Measurements from ENCODE around the gene TPRA1. TPM values are rescaled to one million over a fixed set of nuclear protein-coding genes. Genes with fewer than 3 reads are reported as not detected.

The TPRA1 gene
- total RNA-seq, 1 experiment from 2014 or later = 36.9 TPM

GRCh38 chr3:127546970-127547733, 43.4 kb downstream of the TPRA1 start:
- no peaks in the 10 kb centered on the region for H3K36me3 ChIP-seq (ENCODE audit: insufficient read depth, low read length)
- no peak for DNase-seq
- no peak overlapping the region for H3K9ac ChIP-seq (ENCODE audit: low read length)
- H3K27me3 ChIP-seq (ENCODE audit: low read length) = no peaks in the 10 kb centered on the region
- H3K4me3 ChIP-seq (ENCODE audit: low read length) = no peak overlapping the region
- H3K9me2 ChIP-seq (replicated peaks; ENCODE audit: insufficient read depth, low read length) = no peaks in the 10 kb centered on the region
- no peak overlapping the region for H2AFZ ChIP-seq (ENCODE audit: low read length)
- no peak overlapping the region for H3K27ac ChIP-seq (ENCODE audit: low read length)
- peaks cover 5% of the 10 kb centered on the region for H3K4me1 ChIP-seq (ENCODE audit: low read length)
- H3K9me3 ChIP-seq (ENCODE audit: low read length) = no peaks in the 10 kb centered on the region
- H3K79me2 ChIP-seq (ENCODE audit: low read length) = no peaks in the 10 kb centered on the region
- no peak overlapping the region for H3K4me2 ChIP-seq (ENCODE audit: low read depth, low read length, poor library complexity, severe bottlenecking)
- no peaks in the 10 kb centered on the region for H4K20me1 ChIP-seq (ENCODE audit: insufficient read depth, low read depth, low read length)

GRCh38 chr3:127546554-127546953, 44.0 kb downstream of the TPRA1 start:
- no peak overlapping the region for H3K9ac ChIP-seq (ENCODE audit: low read length)
- no peak overlapping the region for H3K4me3 ChIP-seq (ENCODE audit: low read length)
- peaks cover 5% of the 10 kb centered on the region for H3K4me1 ChIP-seq (ENCODE audit: low read length)
- no peak overlapping the region for H3K4me2 ChIP-seq (ENCODE audit: low read depth, low read length, poor library complexity, severe bottlenecking)
- no peaks in the 10 kb centered on the region for H3K36me3 ChIP-seq (ENCODE audit: insufficient read depth, low read length)
- no peaks in the 10 kb centered on the region for H3K9me2 ChIP-seq (replicated peaks; ENCODE audit: insufficient read depth, low read length)
- H2AFZ ChIP-seq (ENCODE audit: low read length) = no peak overlapping the region
- no peaks in the 10 kb centered on the region for H3K79me2 ChIP-seq (ENCODE audit: low read length)
- no peaks in the 10 kb centered on the region for H4K20me1 ChIP-seq (ENCODE audit: insufficient read depth, low read depth, low read length)
- H3K27ac ChIP-seq (ENCODE audit: low read length) = no peak overlapping the region
- no peaks in the 10 kb centered on the region for H3K27me3 ChIP-seq (ENCODE audit: low read length)
- DNase-seq = no peak
- H3K9me3 ChIP-seq (ENCODE audit: low read length) = no peaks in the 10 kb centered on the region

DNA sequence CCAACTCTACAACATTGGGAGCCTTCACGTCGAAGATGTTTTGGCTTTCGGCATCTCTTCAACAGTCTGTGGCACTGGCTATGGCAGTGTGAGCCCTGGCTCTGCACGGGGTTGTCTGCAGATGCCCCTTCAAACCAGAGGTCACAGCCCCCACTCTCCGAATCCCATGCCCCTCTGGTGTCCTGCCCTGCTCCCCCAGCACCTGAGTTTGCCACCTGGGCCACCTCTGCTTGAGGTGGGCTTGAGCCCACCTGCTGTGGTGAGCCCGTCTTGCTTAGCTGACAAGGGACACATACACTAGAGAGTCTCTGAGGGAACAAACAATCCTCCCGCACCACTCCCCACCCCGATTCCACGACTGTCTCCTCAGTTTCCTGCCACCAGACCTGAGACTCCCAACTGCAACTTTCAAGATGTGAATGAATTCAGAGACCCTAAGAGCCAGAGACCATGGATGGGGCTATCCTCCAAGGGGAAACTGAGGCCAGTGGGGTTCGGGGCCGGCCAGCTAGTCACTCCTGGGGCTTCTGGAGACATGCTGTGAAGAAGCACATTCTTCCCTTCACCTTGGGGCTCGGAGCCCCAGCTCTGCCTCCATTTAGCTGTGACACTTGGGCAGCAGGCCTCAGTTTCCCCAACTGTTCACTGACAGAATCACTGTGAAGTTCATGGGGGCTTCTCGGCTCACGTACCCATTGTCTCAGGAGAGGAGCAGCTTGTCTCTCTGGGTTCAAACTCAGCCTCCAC, 44.6 kb downstream of the TPRA1 start:
- no peaks in the 10 kb centered on the region for H3K9me2 ChIP-seq (replicated peaks; ENCODE audit: insufficient read depth, low read length)
- H3K4me3 ChIP-seq (ENCODE audit: low read length) = no peak overlapping the region
- no peaks in the 10 kb centered on the region for H4K20me1 ChIP-seq (ENCODE audit: insufficient read depth, low read depth, low read length)

GRCh38 chr3:127545216-127545615, 45.3 kb downstream of the TPRA1 start:
- Histone ChIP-seq H3K9ac (ENCODE audit: low read length) (no peak overlapping the region), H3K27ac (ENCODE audit: low read length) (no peak overlapping the region), H3K79me2 (ENCODE audit: low read length) (no peaks in the 10 kb centered on the region), H3K4me2 (ENCODE audit: low read depth, low read length, poor library complexity, severe bottlenecking) (no peak overlapping the region), H4K20me1 (ENCODE audit: insufficient read depth, low read depth, low read length) (no peaks in the 10 kb centered on the region), H2AFZ (ENCODE audit: low read length) (no peak overlapping the region), H3K36me3 (ENCODE audit: insufficient read depth, low read length) (no peaks in the 10 kb centered on the region), H3K9me3 (ENCODE audit: low read length) (no peaks in the 10 kb centered on the region), H3K4me1 (ENCODE audit: low read length) (peaks cover 5% of the 10 kb centered on the region), H3K9me2 (replicated peaks; ENCODE audit: insufficient read depth, low read length) (no peaks in the 10 kb centered on the region), H3K27me3 (ENCODE audit: low read length) (no peaks in the 10 kb centered on the region), H3K4me3 (ENCODE audit: low read length) (no peak overlapping the region)
- no peak for DNase-seq

More for the DNA sequence above, 44.6 kb downstream of the TPRA1 start:
- Histone ChIP-seq H2AFZ (ENCODE audit: low read length) (no peak overlapping the region), H3K4me1 (ENCODE audit: low read length) (peaks cover 5% of the 10 kb centered on the region), H3K9me3 (ENCODE audit: low read length) (no peaks in the 10 kb centered on the region), H3K36me3 (ENCODE audit: insufficient read depth, low read length) (no peaks in the 10 kb centered on the region), H3K27ac (ENCODE audit: low read length) (no peak overlapping the region), H3K27me3 (ENCODE audit: low read length) (no peaks in the 10 kb centered on the region), H3K9ac (ENCODE audit: low read length) (no peak overlapping the region), H3K4me2 (ENCODE audit: low read depth, low read length, poor library complexity, severe bottlenecking) (no peak overlapping the region), H3K79me2 (ENCODE audit: low read length) (no peaks in the 10 kb centered on the region)
- DNase-seq = no peak

DNA sequence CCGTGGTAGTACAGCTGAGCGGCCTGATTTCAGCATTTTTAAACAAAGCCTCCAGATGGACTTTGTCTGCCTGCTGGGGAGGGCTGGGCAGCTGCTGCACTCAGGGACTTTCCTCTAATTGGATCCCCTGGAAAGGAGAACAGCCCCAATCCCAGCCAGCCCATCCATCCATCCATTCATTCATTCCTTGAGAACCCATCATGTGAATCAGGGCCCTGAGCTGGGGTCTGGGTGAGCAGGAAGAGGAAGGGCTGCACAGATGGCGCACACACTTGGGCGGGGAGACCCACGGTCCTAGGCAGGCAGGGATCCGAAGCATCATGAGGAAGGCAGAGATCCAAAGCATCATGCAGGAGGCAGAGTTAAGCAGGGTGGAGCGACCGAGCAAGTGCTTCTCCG, 45.7 kb downstream of the TPRA1 start:
- H3K9ac ChIP-seq (ENCODE audit: low read length) = no peak overlapping the region
- no peak overlapping the region for H3K4me3 ChIP-seq (ENCODE audit: low read length)
- H3K4me1 ChIP-seq (ENCODE audit: low read length) = peaks cover 5% of the 10 kb centered on the region
- H3K27ac ChIP-seq (ENCODE audit: low read length) = no peak overlapping the region
- no peak for DNase-seq
- H3K27me3 ChIP-seq (ENCODE audit: low read length) = no peaks in the 10 kb centered on the region
- no peaks in the 10 kb centered on the region for H4K20me1 ChIP-seq (ENCODE audit: insufficient read depth, low read depth, low read length)
- H3K4me2 ChIP-seq (ENCODE audit: low read depth, low read length, poor library complexity, severe bottlenecking) = no peak overlapping the region
- no peaks in the 10 kb centered on the region for H3K79me2 ChIP-seq (ENCODE audit: low read length)
- no peaks in the 10 kb centered on the region for H3K36me3 ChIP-seq (ENCODE audit: insufficient read depth, low read length)
- no peaks in the 10 kb centered on the region for H3K9me3 ChIP-seq (ENCODE audit: low read length)
- no peaks in the 10 kb centered on the region for H3K9me2 ChIP-seq (replicated peaks; ENCODE audit: insufficient read depth, low read length)
- no peak overlapping the region for H2AFZ ChIP-seq (ENCODE audit: low read length)

- Histone ChIP-seq H3K36me3 (ENCODE audit: insufficient read depth, low read length) (no peaks in the 10 kb centered on the region), H3K9me2 (replicated peaks; ENCODE audit: insufficient read depth, low read length) (no peaks in the 10 kb centered on the region), H4K20me1 (ENCODE audit: insufficient read depth, low read depth, low read length) (no peaks in the 10 kb centered on the region), H2AFZ (ENCODE audit: low read length) (no peak overlapping the region), H3K9ac (ENCODE audit: low read length) (no peak overlapping the region), H3K27ac (ENCODE audit: low read length) (no peak overlapping the region), H3K27me3 (ENCODE audit: low read length) (no peaks in the 10 kb centered on the region), H3K4me3 (ENCODE audit: low read length) (no peak overlapping the region), H3K4me1 (ENCODE audit: low read length) (peaks cover 5% of the 10 kb centered on the region), H3K9me3 (ENCODE audit: low read length) (no peaks in the 10 kb centered on the region), H3K4me2 (ENCODE audit: low read depth, low read length, poor library complexity, severe bottlenecking) (no peak overlapping the region), H3K79me2 (ENCODE audit: low read length) (no peaks in the 10 kb centered on the region)
- DNase-seq = peak; percentile 89
These were observed 46.2 kb downstream of the TPRA1 start for GRCh38 chr3:127544192-127544802.

DNA sequence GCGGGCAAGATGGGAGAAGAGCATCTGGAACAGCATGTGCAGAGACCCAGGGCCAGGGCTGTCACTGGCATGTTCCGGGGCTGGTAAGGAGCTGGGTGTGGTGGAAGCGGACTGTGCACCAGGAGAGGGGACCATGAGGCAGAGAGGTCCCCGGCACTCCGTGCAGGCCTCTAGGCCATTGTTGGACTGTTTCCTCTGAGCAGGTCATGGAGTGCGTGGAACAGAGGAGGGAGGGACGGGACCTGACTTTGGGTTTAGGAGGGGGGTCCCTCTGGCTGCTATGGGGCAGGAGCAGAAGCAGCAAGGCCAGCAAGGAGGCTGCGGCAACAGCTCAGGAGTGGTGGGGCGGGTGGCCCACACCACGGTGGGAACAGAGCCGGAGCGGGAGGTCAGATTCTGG, 47.1 kb downstream of the TPRA1 start:
- H3K9me3 ChIP-seq (ENCODE audit: low read length) = no peaks in the 10 kb centered on the region
- no peak overlapping the region for H3K4me2 ChIP-seq (ENCODE audit: low read depth, low read length, poor library complexity, severe bottlenecking)
- no peak overlapping the region for H2AFZ ChIP-seq (ENCODE audit: low read length)
- H3K9ac ChIP-seq (ENCODE audit: low read length) = no peak overlapping the region
- H3K27me3 ChIP-seq (ENCODE audit: low read length) = no peaks in the 10 kb centered on the region
- H3K4me3 ChIP-seq (ENCODE audit: low read length) = no peak overlapping the region
- no peak for DNase-seq
- no peak overlapping the region for H3K27ac ChIP-seq (ENCODE audit: low read length)
- no peaks in the 10 kb centered on the region for H4K20me1 ChIP-seq (ENCODE audit: insufficient read depth, low read depth, low read length)
- no peaks in the 10 kb centered on the region for H3K36me3 ChIP-seq (ENCODE audit: insufficient read depth, low read length)
- no peaks in the 10 kb centered on the region for H3K9me2 ChIP-seq (replicated peaks; ENCODE audit: insufficient read depth, low read length)
- H3K79me2 ChIP-seq (ENCODE audit: low read length) = no peaks in the 10 kb centered on the region
- H3K4me1 ChIP-seq (ENCODE audit: low read length) = peaks cover 5% of the 10 kb centered on the region

- H3K27me3 ChIP-seq (ENCODE audit: low read length) = no peaks in the 10 kb centered on the region
- H3K9me3 ChIP-seq (ENCODE audit: low read length) = no peaks in the 10 kb centered on the region
- no peaks in the 10 kb centered on the region for H3K9me2 ChIP-seq (replicated peaks; ENCODE audit: insufficient read depth, low read length)
- no peak overlapping the region for H3K4me2 ChIP-seq (ENCODE audit: low read depth, low read length, poor library complexity, severe bottlenecking)
- H3K4me3 ChIP-seq (ENCODE audit: low read length) = no peak overlapping the region
- no peaks in the 10 kb centered on the region for H3K4me1 ChIP-seq (ENCODE audit: low read length)
- H4K20me1 ChIP-seq (ENCODE audit: insufficient read depth, low read depth, low read length) = no peaks in the 10 kb centered on the region
- H2AFZ ChIP-seq (ENCODE audit: low read length) = no peak overlapping the region
- H3K36me3 ChIP-seq (ENCODE audit: insufficient read depth, low read length) = no peaks in the 10 kb centered on the region
- no peaks in the 10 kb centered on the region for H3K79me2 ChIP-seq (ENCODE audit: low read length)
- no peak for DNase-seq
- no peak overlapping the region for H3K27ac ChIP-seq (ENCODE audit: low read length)
- H3K9ac ChIP-seq (ENCODE audit: low read length) = no peak overlapping the region
These were observed 48.0 kb downstream of the TPRA1 start for GRCh38 chr3:127542441-127542952.
